Osteocyte (in vitro differentiated cells): Measurements from ENCODE around the gene CCNT2. TPM values are rescaled to one million over a fixed set of nuclear protein-coding genes. Genes with fewer than 3 reads are reported as not detected.
A peak's percentile ranks its signal among the peaks of the same experiment; 100 is the strongest.

Experiments
- DNase-seq: peaks from one replicate; pipeline ENCODE4 v3.0.0; 2021; ENCODE audit warnings: mixed read lengths; ENCODE audit not compliant: unreplicated experiment; ENCODE audit errors: extremely low spot score
- H3K27ac Mint-ChIP-seq: one replicate; pipeline ENCODE4 v1.8.0; 2021; ENCODE audit warnings: mild to moderate bottlenecking, mixed read lengths; ENCODE audit not compliant: unreplicated experiment
- H3K27me3 Mint-ChIP-seq: one replicate; pipeline ENCODE4 v1.8.0; 2021; ENCODE audit warnings: mixed read lengths; ENCODE audit not compliant: unreplicated experiment
- H3K36me3 Mint-ChIP-seq: one replicate; pipeline ENCODE4 v1.8.0; 2021; ENCODE audit warnings: mixed read lengths; ENCODE audit not compliant: unreplicated experiment
- H3K4me1 Mint-ChIP-seq: one replicate; pipeline ENCODE4 v1.8.0; 2021; ENCODE audit warnings: mixed read lengths; ENCODE audit not compliant: unreplicated experiment
- H3K4me3 Mint-ChIP-seq: one replicate; pipeline ENCODE4 v1.8.0; 2021; ENCODE audit warnings: mild to moderate bottlenecking, moderate library complexity, mixed read lengths; ENCODE audit not compliant: unreplicated experiment
- H3K9me3 Mint-ChIP-seq: one replicate; pipeline ENCODE4 v1.8.0; 2021; ENCODE audit warnings: mixed read lengths; ENCODE audit not compliant: unreplicated experiment
- total RNA-seq: library from RNA; stranded (reverse); gene quantifications from 2 replicates; pipeline ENCODE4 v1.2.1, GENCODE V29; 2021
- TF ChIP-seq, protein P1 (sequence below): fragments of 200-600 bp; sonication (generic); IDR thresholded peaks from 2 replicates; pipeline ENCODE4 v1.5.0; 2021; ENCODE audit warnings: antibody characterized with exemption, mild to moderate bottlenecking, moderate library complexity

CCNT2 gene
- total RNA-seq, 1 donor from 2014 or later: 33.0 TPM

DNA sequence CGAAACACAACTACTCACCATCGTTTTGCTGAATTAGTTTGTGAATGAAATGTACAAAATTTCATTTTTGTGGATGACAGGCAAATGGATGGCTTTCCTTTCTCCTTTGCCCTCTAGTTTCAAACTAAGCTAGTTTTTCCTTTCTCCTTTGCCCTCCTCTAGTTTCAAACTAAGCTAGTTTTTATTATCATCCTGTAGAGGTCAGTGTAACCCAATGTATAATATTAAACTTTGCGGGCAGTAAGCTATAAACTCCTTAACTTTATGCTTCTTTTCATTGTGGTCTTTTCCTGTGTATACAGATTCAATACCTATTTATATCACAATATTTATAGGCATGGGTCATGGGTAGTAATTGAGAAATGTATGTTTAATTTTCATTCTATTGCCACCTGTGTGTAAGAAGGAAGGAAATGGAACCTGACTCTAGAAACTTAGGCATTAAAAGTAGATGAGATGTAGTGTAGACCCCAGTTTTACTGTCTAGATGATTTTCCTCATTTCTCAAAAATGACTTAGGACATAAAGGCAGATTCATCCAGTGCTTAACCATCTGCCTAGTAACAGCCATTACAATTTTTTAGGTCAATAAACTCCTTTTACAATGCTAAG is 70.5 kb downstream of the CCNT2 start:
- H3K4me1 Mint-ChIP-seq: no peaks in the 10 kb centered on the region
- H3K27me3 Mint-ChIP-seq: peaks cover 46% of the 10 kb centered on the region
- no peaks in the 10 kb centered on the region for H3K9me3 Mint-ChIP-seq
- H3K4me3 Mint-ChIP-seq: no peak overlapping the region
- H3K36me3 Mint-ChIP-seq: no peaks in the 10 kb centered on the region
- no peak for DNase-seq
- H3K27ac Mint-ChIP-seq: no peak overlapping the region
- TF ChIP-seq, protein P1, sequence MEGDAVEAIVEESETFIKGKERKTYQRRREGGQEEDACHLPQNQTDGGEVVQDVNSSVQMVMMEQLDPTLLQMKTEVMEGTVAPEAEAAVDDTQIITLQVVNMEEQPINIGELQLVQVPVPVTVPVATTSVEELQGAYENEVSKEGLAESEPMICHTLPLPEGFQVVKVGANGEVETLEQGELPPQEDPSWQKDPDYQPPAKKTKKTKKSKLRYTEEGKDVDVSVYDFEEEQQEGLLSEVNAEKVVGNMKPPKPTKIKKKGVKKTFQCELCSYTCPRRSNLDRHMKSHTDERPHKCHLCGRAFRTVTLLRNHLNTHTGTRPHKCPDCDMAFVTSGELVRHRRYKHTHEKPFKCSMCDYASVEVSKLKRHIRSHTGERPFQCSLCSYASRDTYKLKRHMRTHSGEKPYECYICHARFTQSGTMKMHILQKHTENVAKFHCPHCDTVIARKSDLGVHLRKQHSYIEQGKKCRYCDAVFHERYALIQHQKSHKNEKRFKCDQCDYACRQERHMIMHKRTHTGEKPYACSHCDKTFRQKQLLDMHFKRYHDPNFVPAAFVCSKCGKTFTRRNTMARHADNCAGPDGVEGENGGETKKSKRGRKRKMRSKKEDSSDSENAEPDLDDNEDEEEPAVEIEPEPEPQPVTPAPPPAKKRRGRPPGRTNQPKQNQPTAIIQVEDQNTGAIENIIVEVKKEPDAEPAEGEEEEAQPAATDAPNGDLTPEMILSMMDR: peak; percentile 61

DNA sequence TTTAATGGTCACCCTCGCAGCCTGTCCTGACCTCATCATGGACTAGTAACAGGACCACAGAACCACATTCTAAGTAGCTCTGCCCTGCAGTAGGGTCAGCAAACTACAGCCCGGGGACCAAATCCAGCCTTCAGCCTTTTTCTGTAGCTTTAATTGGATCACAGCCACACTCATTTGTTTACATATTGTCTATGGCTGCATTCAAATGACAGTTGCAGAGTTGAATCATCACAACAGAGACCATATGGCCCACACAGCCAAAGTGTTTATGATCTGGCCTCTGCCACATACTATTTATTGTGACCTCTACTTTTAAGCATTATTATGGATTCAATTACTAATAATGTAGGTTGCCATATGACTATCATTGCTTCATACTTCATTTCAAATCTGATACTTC is 80.9 kb downstream of the CCNT2 start:
- no peak overlapping the region for H3K4me3 Mint-ChIP-seq
- no peak for DNase-seq

DNA sequence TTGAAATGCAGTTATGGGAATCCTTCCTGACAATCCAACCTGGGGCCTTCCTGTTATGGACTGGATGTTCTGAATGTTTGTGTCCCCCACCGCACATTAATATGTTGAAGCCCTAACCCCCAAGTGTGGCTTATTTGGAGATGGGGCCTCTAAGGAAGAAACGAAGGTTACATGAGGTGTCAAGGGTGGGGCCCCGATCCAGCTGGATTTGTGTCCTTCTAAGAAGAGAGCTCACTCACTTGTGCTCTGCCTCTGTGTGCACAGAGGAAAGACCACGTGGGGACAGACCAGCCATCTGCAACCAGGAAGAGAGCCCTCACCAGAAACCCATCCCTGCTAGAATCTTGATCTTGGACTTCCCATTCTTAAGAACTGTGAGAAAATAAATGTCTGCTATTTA is 84.2 kb downstream of the CCNT2 start:
- no peak for DNase-seq
- TF ChIP-seq, protein P1: no peak
- Mint-ChIP-seq H3K4me1 (peaks cover 4% of the 10 kb centered on the region), H3K4me3 (no peak overlapping the region), H3K27me3 (peaks cover 53% of the 10 kb centered on the region), H3K27ac (no peak overlapping the region), H3K36me3 (no peaks in the 10 kb centered on the region), H3K9me3 (no peaks in the 10 kb centered on the region)

More for the DNA sequence above, 80.9 kb downstream of the CCNT2 start:
- TF ChIP-seq, protein P1: no peak
- peaks cover 43% of the 10 kb centered on the region for H3K27me3 Mint-ChIP-seq
- peaks cover 4% of the 10 kb centered on the region for H3K4me1 Mint-ChIP-seq
- H3K9me3 Mint-ChIP-seq: no peaks in the 10 kb centered on the region
- H3K27ac Mint-ChIP-seq: no peak overlapping the region
- H3K36me3 Mint-ChIP-seq: no peaks in the 10 kb centered on the region

DNA sequence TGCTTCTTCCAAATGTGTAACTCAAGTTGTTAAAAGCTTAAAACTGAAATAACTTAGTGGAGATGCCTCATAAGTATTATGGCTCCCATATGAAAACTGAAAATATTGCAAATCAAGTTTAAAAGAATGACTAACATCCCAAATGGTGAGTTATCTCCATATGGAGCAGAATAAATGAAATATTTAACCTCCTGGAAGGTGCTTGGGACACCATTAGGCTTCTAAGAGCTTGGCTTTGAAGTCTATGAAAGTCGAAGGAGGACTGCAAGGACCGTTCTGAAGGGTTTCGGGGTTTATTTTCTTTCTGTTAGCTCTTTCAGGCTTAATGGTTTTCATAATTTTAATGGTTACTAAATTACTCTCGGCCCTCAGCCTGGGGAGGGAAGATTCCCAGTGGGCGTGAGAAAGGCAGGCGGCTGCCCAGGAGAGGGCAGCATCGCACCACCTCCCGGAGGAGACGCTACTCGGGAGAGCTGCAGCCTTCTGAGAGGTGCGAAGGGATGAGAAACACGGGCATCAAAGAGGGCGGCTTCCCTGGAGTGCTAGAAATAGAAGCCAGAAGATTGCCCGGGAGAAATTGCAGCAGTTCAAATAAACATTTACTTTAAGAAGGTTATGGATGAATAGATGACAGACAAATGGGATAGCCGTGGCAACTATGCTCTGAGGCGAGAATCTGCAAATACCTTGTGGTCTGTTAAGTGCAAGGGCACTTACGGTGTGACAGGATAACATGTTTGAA is 85.6 kb downstream of the CCNT2 start:
- peak; percentile 88 for DNase-seq
- H3K4me3 Mint-ChIP-seq: peak overlapping the region; percentile 9
- TF ChIP-seq, protein P1: peak; percentile 98

GRCh38 chr2:135005753-135006152 is 87.1 kb downstream of the CCNT2 start:
- TF ChIP-seq, protein P1: no peak
- H3K27ac Mint-ChIP-seq: no peak overlapping the region
- H3K4me3 Mint-ChIP-seq: no peak overlapping the region
- DNase-seq: no peak
- no peaks in the 10 kb centered on the region for H3K36me3 Mint-ChIP-seq
- peaks cover 37% of the 10 kb centered on the region for H3K27me3 Mint-ChIP-seq
- H3K9me3 Mint-ChIP-seq: no peaks in the 10 kb centered on the region
- H3K4me1 Mint-ChIP-seq: peaks cover 4% of the 10 kb centered on the region

More for the DNA sequence above, 85.6 kb downstream of the CCNT2 start:
- H3K4me1 Mint-ChIP-seq: peaks cover 4% of the 10 kb centered on the region
- H3K36me3 Mint-ChIP-seq: no peaks in the 10 kb centered on the region
- no peaks in the 10 kb centered on the region for H3K9me3 Mint-ChIP-seq
- H3K27ac Mint-ChIP-seq: no peak overlapping the region
- H3K27me3 Mint-ChIP-seq: peaks cover 44% of the 10 kb centered on the region
